ENCODE results near the gene RABL6. TPM values are rescaled to one million over a fixed set of nuclear protein-coding genes. Genes with fewer than 3 reads are reported as not detected.

RABL6 gene
- total and polyA plus RNA-seq, 2 of the 4 experiments (the other 2 are of a cell fraction): 37.1 to 47.5 TPM

- Histone ChIP-seq H2BK20ac (ENCODE audit: low read depth, low read length) (no peak overlapping the region), H3K79me1 (ENCODE audit: low read depth in 1 of 2, low read length in 2 of 2) (peaks cover 3% of the 10 kb centered on the region in 2 experiments; a peak in 1 of 4 replicates), H3K4me3 (ENCODE audit: insufficient read depth, low read depth, low read length) (no peak overlapping the region), H3K27me3 (ENCODE audit: control insufficient read depth, insufficient read depth, low read length) (no peaks in the 10 kb centered on the region), H4K5ac (ENCODE audit: low read depth, low read length) (no peak overlapping the region), H3K18ac (ENCODE audit: low read depth, low read length) (no peak overlapping the region), H3K14ac (replicated peaks; ENCODE audit: low read depth, low read length) (no peak overlapping the region), H2BK120ac (ENCODE audit: low read depth, low read length) (no peak overlapping the region), H3K9me1 (ENCODE audit: insufficient read depth, low read length) (no peaks in the 10 kb centered on the region), H3K4me1 (ENCODE audit: control insufficient read depth, insufficient read depth, low read length) (no peaks in the 10 kb centered on the region), H2AFZ (replicated peaks; ENCODE audit: low read length, poor library complexity) (no peak overlapping the region), H2AK9ac (replicated peaks; ENCODE audit: low read depth, low read length, poor library complexity) (no peak overlapping the region), H4K20me1 (ENCODE audit: insufficient read depth, low read length) (no peaks in the 10 kb centered on the region; the same call in 1 of the 2 replicates), H4K8ac (ENCODE audit: low read depth in 2 of 2, low read length in 2 of 2) (no peak overlapping the region), H3K23ac (ENCODE audit: low read depth, low read length) (no peak overlapping the region), H4K91ac (ENCODE audit: insufficient read depth, low read depth, low read length) (no peak overlapping the region), H2BK5ac (ENCODE audit: low read depth, low read length, poor library complexity, severe bottlenecking) (no peak overlapping the region), H2BK15ac (ENCODE audit: low read depth, low read length) (no peak overlapping the region), H3K9me3 (ENCODE audit: control insufficient read depth, insufficient read depth, low read length) (no peaks in the 10 kb centered on the region), H3K27ac (ENCODE audit: insufficient read depth, low read length) (no peak overlapping the region), H3K4me2 (ENCODE audit: low read depth, low read length) (no peak overlapping the region), H3K4ac (ENCODE audit: low read depth, low read length) (no peak overlapping the region), H3K36me3 (ENCODE audit: control insufficient read depth, insufficient read depth, low read length) (peaks cover 67% of the 10 kb centered on the region), H3K56ac (ENCODE audit: extremely low read depth, insufficient read depth, low read length) (no peak overlapping the region), H3K9ac (ENCODE audit: low read depth, low read length) (no peak overlapping the region), H2AK5ac (ENCODE audit: low read depth, low read length) (no peak overlapping the region)
- in situ Hi-C loops (cut with MboI; ENCODE audit: low sequenced_read_pairs) (no loop called here), intact Hi-C loops (cut with micrococcal nuclease) (no loop called here), dilution Hi-C loops (cut with HindIII; ENCODE audit: low sequenced_read_pairs, unreplicated experiment) (no loop called here)
- ChIA-PET POLR2A (ENCODE audit: unreplicated experiment) (no interaction called here), CTCF (interaction anchor here (0.5 kb wide), 1 partner anchor 53 kb away, joined by 3 read pairs; no protein-coding TSS in a partner anchor)
- no peak for TF ChIP-seq RCOR1 (IDR thresholded peaks at IDR 0.05; ENCODE audit: insufficient replicate concordance, low read length)
- TF ChIP-seq, protein P1, sequence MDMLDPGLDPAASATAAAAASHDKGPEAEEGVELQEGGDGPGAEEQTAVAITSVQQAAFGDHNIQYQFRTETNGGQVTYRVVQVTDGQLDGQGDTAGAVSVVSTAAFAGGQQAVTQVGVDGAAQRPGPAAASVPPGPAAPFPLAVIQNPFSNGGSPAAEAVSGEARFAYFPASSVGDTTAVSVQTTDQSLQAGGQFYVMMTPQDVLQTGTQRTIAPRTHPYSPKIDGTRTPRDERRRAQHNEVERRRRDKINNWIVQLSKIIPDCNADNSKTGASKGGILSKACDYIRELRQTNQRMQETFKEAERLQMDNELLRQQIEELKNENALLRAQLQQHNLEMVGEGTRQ (IDR thresholded peaks at IDR 0.05; ENCODE audit: low read depth, low read length): no peak
- no peak for TF ChIP-seq SMC3 (IDR thresholded peaks at IDR 0.05; ENCODE audit: low read depth, low read length)
- TF ChIP-seq CTCF (conservative IDR thresholded peaks at IDR 0.05; ENCODE audit: low read depth, low read length): no peak
- no peak for TF ChIP-seq RAD21 (IDR thresholded peaks at IDR 0.05; ENCODE audit: low read length)
- no peak for TF ChIP-seq POLR2A (IDR thresholded peaks at IDR 0.05; ENCODE audit: low read depth, low read length)
- TF ChIP-seq MXI1 (IDR thresholded peaks at IDR 0.05; ENCODE audit: borderline replicate concordance, low read depth, low read length): no peak
- no peak for TF ChIP-seq RFX5 (IDR thresholded peaks at IDR 0.05; ENCODE audit: low read depth, low read length)
- TF ChIP-seq, protein P2, sequence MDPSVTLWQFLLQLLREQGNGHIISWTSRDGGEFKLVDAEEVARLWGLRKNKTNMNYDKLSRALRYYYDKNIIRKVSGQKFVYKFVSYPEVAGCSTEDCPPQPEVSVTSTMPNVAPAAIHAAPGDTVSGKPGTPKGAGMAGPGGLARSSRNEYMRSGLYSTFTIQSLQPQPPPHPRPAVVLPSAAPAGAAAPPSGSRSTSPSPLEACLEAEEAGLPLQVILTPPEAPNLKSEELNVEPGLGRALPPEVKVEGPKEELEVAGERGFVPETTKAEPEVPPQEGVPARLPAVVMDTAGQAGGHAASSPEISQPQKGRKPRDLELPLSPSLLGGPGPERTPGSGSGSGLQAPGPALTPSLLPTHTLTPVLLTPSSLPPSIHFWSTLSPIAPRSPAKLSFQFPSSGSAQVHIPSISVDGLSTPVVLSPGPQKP (IDR thresholded peaks at IDR 0.05; ENCODE audit: borderline replicate concordance, low read depth, low read length): no peak
- TF ChIP-seq CHD1 (IDR thresholded peaks at IDR 0.05; ENCODE audit: low read depth, low read length): no peak
- TF ChIP-seq BHLHE40 (IDR thresholded peaks at IDR 0.05; ENCODE audit: low read depth, low read length): no peak
- no peak for TF ChIP-seq MAFK (IDR thresholded peaks at IDR 0.05; ENCODE audit: low read depth, low read length)
- TF ChIP-seq MAZ (IDR thresholded peaks at IDR 0.05; ENCODE audit: borderline replicate concordance, low read depth, low read length): no peak
- TF ChIP-seq FOS (IDR thresholded peaks at IDR 0.05; ENCODE audit: low read depth, low read length): no peak
- TF ChIP-seq NFE2L2 (IDR thresholded peaks at IDR 0.05; ENCODE audit: low read depth, low read length): no peak
- 96% methylated on average over 4 of the region's 14 CpGs; no CpG with 5 or more reads in 1 of the 2 experiments for WGBS, 2 experiments (ENCODE audit: extremely low coverage in 2 of 2, insufficient read length in 1 of 2)
- ATAC-seq (ENCODE audit: low read depth) (no peak), DNase-seq (no peak)
- no TSS peak for BruUV-seq (replicated peaks)
Measured at GRCh38 chr9:136829412-136829811, 21.7 kb downstream of the RABL6 start.

Measured in IMR-90 (cell line).